ENCODE results near the gene NAV1.

- TF ChIP-seq, protein P1, sequence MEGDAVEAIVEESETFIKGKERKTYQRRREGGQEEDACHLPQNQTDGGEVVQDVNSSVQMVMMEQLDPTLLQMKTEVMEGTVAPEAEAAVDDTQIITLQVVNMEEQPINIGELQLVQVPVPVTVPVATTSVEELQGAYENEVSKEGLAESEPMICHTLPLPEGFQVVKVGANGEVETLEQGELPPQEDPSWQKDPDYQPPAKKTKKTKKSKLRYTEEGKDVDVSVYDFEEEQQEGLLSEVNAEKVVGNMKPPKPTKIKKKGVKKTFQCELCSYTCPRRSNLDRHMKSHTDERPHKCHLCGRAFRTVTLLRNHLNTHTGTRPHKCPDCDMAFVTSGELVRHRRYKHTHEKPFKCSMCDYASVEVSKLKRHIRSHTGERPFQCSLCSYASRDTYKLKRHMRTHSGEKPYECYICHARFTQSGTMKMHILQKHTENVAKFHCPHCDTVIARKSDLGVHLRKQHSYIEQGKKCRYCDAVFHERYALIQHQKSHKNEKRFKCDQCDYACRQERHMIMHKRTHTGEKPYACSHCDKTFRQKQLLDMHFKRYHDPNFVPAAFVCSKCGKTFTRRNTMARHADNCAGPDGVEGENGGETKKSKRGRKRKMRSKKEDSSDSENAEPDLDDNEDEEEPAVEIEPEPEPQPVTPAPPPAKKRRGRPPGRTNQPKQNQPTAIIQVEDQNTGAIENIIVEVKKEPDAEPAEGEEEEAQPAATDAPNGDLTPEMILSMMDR (IDR thresholded peaks at IDR 0.05), result no peak
- TF ChIP-seq JUN (CRISPR knock-in tag; IDR thresholded peaks at IDR 0.05), result no peak
- TF ChIP-seq, protein P2, sequence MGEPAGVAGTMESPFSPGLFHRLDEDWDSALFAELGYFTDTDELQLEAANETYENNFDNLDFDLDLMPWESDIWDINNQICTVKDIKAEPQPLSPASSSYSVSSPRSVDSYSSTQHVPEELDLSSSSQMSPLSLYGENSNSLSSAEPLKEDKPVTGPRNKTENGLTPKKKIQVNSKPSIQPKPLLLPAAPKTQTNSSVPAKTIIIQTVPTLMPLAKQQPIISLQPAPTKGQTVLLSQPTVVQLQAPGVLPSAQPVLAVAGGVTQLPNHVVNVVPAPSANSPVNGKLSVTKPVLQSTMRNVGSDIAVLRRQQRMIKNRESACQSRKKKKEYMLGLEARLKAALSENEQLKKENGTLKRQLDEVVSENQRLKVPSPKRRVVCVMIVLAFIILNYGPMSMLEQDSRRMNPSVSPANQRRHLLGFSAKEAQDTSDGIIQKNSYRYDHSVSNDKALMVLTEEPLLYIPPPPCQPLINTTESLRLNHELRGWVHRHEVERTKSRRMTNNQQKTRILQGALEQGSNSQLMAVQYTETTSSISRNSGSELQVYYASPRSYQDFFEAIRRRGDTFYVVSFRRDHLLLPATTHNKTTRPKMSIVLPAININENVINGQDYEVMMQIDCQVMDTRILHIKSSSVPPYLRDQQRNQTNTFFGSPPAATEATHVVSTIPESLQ (CRISPR knock-in tag; IDR thresholded peaks at IDR 0.05), result no peak
- TF ChIP-seq, protein P3, sequence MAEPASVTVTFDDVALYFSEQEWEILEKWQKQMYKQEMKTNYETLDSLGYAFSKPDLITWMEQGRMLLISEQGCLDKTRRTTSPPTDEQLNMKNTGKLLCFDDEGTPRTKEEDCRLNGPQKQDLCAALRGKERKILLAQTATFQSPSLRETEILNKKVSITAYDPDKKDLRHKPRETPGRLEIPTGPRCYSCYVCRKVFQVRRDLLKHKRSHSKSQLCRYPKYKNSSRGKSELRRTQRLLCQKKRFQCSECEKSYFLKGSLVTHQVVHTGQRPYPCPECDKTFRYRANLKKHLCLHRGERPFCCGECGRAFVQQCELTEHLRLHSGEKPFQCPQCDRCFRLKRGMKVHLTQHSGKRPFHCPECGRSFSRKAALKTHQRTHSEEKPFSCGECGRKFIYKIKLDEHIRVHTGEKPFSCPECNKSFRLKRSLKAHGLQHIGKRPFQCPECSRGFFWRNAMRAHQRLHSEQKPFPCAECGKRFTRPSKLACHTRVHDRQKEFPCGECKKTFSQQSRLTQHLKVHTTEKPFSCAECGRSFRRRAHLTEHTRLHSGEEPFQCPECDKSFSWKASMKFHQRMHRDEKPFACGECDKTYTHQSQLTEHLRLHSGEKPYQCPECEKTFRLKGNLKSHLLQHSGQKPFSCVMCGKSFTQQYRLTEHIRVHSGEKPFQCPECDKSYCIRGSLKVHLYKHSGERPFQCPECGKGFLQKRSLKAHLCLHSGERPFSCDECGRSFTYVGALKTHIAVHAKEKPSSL (CRISPR knock-in tag; conservative IDR thresholded peaks at IDR 0.05), result no peak
- TF ChIP-seq NFE2L1 (CRISPR knock-in tag; IDR thresholded peaks at IDR 0.05), result no peak
Measured at GRCh38 chr1:201509601-201510374, 29.1 kb upstream of the NAV1 start.
